AG04449 (cell line): ENCODE measurements around the gene DSE.

ENCODE experiments used
- CTCF ChIA-PET: fragments of 350-600 bp; formaldehyde crosslinking; extraction: SDS; loops from one replicate; lab custom pipeline; 2021; ENCODE audit warnings: antibody characterized with exemption; lab: Yijun Ruan, JAX
- POLR2A ChIA-PET: fragments of 400-600, 350-600 bp; formaldehyde crosslinking; extraction: SDS; loops from one replicate; lab custom pipeline; 2020; ENCODE audit warnings: antibody characterized with exemption, inconsistent platforms; lab: Yijun Ruan, JAX
- DNase-seq: peaks from one replicate; pipeline ENCODE4 v3.0.0-alpha.2; 2010; ENCODE audit warnings: low read depth, low spot score
- H3K4me3 ChIP-seq: 2 replicates; pipeline ENCODE4 v1.5.1; 2011; ENCODE audit warnings: low read depth, mild to moderate bottlenecking, control low read depth, low read length
- CTCF ChIP-seq: IDR thresholded peaks from one replicate; pipeline ENCODE4 v1.5.1; 2011; ENCODE audit warnings: mild to moderate bottlenecking, moderate library complexity, low read length, control low read depth, inconsistent platforms; ENCODE audit not compliant: insufficient read depth; ENCODE audit errors: missing control alignments

DSE gene

GRCh38 chr6:116371918-116372209 lies 1.1 kb downstream of the DSE start:
- no peak for TF ChIP-seq CTCF
- H3K4me3 ChIP-seq, result peak overlapping the region; percentile 92
- CTCF ChIA-PET, result interaction anchor here (1.1 to 2.2 kb wide), 6 partner anchors 12 to 189 kb away, joined by 3 to 8 read pairs (median 4); no protein-coding TSS in a partner anchor
- POLR2A ChIA-PET, result interaction anchor here (0.7 to 2.3 kb wide), 13 partner anchors 10 to 193 kb away, joined by 3 to 13 read pairs (median 4); partner anchors contain the start of gene TSPYL1
- no peak for DNase-seq

- POLR2A ChIA-PET, result interaction anchor here (0.7 kb wide), 1 partner anchor 198 kb away, joined by 3 read pairs; the partner anchor contains the start of gene RWDD1
- CTCF ChIA-PET, result interaction anchor here (0.7 to 1.5 kb wide), 3 partner anchors 86 to 139 kb away, joined by 3 to 8 read pairs (median 3); partner anchors contain the start of gene CALHM5
- peak overlapping the region; percentile 7 for H3K4me3 ChIP-seq
- DNase-seq, result no peak
- no peak for TF ChIP-seq CTCF
These were observed 2.6 kb downstream of the DSE start for GRCh38 chr6:116373300-116373699.

GRCh38 chr6:116373940-116374339 lies 3.2 kb downstream of the DSE start:
- TF ChIP-seq CTCF, result no peak
- ChIA-PET CTCF (interaction anchor here (0.7 to 1.5 kb wide), 3 partner anchors 86 to 138 kb away, joined by 3 to 8 read pairs (median 3); partner anchors contain the start of gene CALHM5), POLR2A (interaction anchor here (0.7 kb wide), 1 partner anchor 198 kb away, joined by 3 read pairs; the partner anchor contains the start of gene RWDD1)
- no peak for DNase-seq
- H3K4me3 ChIP-seq, result no peak overlapping the region

GRCh38 chr6:116374586-116374985 lies 3.8 kb downstream of the DSE start:
- no peak for DNase-seq
- POLR2A ChIA-PET, result no interaction called here
- CTCF ChIA-PET, result interaction anchor here (1.5 kb wide), 1 partner anchor 87 kb away, joined by 8 read pairs; no protein-coding TSS in a partner anchor
- no peak for TF ChIP-seq CTCF
- H3K4me3 ChIP-seq, result no peak overlapping the region

- ChIA-PET CTCF (no interaction called here), POLR2A (no interaction called here)
- DNase-seq, result no peak
- TF ChIP-seq CTCF, result no peak
- H3K4me3 ChIP-seq, result no peak overlapping the region
These were observed 4.5 kb downstream of the DSE start for GRCh38 chr6:116375262-116375661.

- ChIA-PET CTCF (interaction anchor here (0.9 kb wide), 1 partner anchor 189 kb away, joined by 3 read pairs; no protein-coding TSS in a partner anchor), POLR2A (no interaction called here)
- H3K4me3 ChIP-seq, result no peak overlapping the region
These were observed 5.4 kb downstream of the DSE start for GRCh38 chr6:116376149-116376548.

More at GRCh38 chr6:116376149-116376548, 5.4 kb downstream of the DSE start:
- TF ChIP-seq CTCF, result no peak
- DNase-seq, result no peak
